HG02588 (cell line): ENCODE measurements around the gene TNMD.
"Not testable (repeated sequence)": the region's sequence is repeated elsewhere in the genome, so short reads cannot be mapped to it uniquely, and the experiment has no call there.

Experiments
- ATAC-seq: cut with Tn5 transposase; IDR thresholded peaks from one replicate; pipeline ENCODE4 v1.9.1; 2021; ENCODE audit warnings: mild to moderate bottlenecking, moderate library complexity; ENCODE audit not compliant: unreplicated experiment

The TNMD gene

GRCh38 chrX:100584611-100585010 is at the start of gene TNMD:
TSS of gene TNMD (plus strand) at chrX:100584936. CDS start at chrX:100585019, 83 bp downstream.
- ATAC-seq = no peak

DNA sequence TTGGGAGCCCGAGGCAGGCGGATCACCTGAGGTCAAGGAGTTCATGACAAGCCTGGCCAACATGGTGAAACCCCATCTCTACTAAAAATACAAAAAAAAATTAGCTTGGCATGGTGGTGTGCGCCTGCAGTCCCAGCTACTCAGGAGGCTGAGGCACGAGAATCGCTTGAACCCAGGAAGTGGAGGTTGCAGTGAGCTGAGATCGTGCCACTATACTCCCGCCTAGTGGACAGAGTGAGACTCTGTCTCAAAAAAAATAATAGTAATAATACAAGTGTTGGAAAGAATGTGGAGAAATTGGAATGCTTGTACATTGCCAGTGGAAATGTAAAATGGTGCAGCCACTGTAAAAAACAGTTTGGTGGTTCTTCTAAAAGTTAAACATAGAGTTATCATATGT is 19.2 kb upstream of the TNMD start:
- not testable (repeated sequence) for ATAC-seq

- no peak for ATAC-seq
Observed at GRCh38 chrX:100586747-100587146, 2.0 kb downstream of the TNMD start.

DNA sequence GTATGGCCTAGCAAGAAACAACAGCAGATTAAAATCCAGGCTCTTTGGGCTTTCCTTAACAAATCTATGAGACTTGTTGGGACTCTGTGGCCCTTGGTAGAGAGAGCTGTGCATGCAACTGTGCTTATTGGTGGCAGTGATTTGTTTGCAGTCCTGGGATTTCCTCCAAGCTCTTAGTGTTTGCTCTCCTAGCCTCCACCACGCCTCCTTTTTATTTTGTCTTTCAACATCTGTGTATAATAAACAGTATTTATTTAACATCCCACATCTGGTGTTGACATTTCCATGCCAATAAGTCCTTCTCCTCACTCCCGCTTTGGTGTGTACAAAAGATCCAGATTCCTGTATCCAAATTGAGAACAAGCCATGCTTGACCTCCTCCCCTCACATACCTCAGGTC is 3.1 kb downstream of the TNMD start:
- ATAC-seq = no peak

DNA sequence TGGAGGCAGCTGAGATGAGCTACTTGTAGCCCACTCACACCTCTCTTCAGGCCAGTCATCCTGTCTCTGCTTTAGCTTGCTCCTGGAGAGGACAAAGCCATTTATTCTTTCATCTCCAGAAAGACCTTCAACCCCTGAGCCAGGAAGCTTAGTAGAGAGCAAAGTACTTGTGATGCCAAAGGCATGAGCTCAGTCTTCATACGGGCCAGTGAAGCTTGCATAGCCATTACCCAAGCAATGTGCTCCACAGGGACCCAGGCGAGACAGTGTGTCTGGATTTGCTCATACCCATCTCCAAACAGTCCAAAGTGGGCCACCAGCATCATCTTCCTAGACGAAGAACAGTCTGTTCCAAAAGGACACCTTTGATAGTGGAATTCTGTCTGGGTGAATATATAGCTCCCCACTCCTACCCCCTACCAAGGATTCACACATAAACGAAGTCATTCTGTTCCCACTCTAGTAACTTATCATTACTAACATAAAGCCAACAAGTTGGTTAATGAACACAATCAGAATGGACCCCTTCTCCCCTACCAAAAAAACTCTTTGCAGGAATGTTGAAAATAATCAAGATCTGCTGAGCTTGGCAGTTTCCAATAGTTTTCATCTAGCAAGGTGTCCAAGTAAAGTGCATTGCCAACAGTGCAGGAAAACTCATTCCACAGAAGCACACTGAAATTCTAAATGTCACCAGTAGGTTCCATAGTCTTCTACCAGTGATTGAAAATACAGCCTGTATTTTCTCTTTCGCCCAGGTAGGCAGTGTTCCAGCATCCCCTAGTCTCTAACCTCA is 6.7 kb downstream of the TNMD start:
- no peak for ATAC-seq

GRCh38 chrX:100593126-100593525 is 8.4 kb downstream of the TNMD start:
- ATAC-seq = no peak

DNA sequence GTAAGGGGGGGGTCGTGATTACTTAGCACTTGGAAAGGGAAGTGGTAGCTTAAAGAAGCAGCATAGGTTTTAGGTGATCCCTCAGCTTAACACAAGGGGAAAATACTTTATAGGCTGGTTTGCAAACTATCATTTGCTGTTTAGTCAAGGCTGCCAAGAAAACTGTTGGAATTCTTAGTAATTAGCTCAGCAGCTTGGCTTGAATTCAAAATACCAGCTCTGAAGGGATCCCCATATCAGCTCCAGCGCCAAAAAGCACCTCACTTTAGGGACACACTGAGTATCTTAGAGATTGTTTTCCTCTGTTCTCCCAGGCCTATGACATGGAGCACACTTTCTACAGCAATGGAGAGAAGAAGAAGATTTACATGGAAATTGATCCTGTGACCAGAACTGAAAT is 8.8 kb downstream of the TNMD start:
- no peak for ATAC-seq

DNA sequence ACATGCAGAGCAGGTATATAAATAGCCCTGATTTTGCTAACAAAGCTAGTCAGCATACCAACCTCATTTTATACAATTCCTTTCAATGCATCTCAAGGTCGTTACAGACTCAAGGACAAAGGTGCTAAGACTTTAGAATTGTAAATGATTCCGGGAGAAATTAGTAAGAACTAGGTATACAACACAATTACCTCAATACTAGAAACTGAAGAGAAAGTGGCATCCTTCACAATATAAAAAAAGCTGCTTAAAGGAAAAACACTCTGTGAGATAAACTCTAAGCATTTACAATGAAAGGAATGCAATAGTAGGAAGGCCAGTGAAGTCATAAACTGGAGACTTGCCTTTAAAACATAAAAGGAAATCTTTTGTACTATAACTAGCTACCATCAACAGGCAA is 11.9 kb downstream of the TNMD start:
- ATAC-seq = no peak

- no peak for ATAC-seq
Observed at GRCh38 chrX:100599456-100599855, 14.7 kb downstream of the TNMD start.

GRCh38 chrX:100600340-100600739 is 15.6 kb downstream of the TNMD start:
- ATAC-seq = no peak

GRCh38 chrX:100600758-100601157 is 16.0 kb downstream of the TNMD start:
- no peak for ATAC-seq

DNA sequence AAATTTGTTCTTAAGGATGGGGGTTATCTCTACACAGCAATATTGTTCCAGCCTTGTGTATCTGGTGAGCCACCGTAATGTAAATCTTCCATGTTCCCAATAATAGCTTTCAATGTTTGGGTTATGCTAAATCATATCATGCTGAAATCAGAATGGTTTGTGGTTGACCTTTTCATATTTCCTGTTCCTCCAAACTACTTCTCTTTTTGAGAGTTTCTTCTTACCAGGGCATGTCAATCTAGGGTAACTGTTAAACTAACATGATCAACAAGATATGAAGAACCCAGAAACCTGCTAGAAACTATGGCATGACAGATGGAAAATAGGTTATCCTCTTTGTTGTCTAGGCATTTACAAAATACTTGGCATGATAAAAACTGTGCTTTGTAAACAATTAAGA is 22.0 kb downstream of the TNMD start:
- no peak for ATAC-seq

- ATAC-seq = no peak
Observed at GRCh38 chrX:100609591-100609990, 24.9 kb downstream of the TNMD start.

DNA sequence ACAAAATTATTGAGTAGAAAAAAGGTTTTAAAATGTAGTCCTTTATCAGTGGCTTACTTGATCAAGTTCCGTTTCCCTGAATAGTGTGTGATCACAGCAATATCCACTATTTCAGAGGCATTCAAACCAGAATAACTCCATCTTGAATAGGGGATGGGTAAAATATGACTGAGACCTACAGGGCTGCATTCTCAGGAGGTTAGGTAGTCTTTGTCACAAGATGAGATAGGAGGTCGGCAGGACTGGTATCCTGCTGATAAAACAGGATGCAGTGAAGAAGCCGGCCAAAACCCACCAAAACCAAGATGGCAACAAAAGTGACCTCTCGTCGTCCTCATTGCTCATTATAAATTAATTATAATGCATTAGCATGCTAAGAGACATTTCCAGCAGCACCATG is 27.2 kb downstream of the TNMD start:
- no peak for ATAC-seq

- peak; percentile 99 for ATAC-seq
Observed at GRCh38 chrX:100615005-100615404, 30.3 kb downstream of the TNMD start.

DNA sequence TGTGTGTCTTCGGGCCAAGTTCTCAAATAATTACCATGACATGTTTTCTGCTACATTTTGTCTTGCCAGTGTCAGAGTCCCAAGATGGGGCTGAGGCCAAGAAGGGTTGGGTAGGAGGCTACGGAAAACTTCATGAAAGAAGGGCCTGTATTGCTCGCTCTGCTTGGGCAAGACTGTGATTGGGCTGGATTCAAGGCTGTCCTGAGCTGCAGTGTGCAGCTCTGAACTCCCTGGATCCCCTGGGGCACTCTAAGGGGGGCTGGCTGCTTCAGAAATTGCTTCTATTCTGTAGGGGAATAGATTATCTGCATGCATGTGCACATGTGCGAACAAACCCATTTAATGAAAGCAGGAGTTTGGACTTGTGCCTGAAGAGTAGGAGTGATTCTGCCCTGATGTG is 38.3 kb downstream of the TNMD start:
- no peak for ATAC-seq

DNA sequence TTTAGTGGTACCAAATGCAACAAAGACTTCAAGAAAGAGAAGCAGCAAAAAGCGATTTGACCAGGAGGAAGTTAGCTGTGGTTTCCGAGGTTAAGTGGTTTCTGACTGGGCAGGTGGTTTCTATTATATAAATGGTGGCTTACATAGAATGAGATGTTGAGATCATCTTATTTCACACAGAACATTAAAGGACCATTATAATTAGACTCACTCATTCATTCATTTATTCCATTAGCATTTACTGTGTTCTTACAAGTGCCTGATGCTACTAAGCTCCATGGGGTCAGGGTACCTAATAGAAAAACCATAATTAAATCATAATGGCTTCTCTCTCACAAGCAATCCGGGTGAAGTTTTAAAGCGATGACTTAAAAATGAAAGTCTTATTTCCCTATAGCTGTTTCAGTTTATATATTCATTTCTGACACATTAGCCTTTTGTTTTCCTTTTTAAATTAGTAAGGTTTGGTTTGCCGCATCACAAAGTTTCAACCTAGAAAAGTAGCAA is 41.3 kb downstream of the TNMD start:
- ATAC-seq = peak; percentile 98

DNA sequence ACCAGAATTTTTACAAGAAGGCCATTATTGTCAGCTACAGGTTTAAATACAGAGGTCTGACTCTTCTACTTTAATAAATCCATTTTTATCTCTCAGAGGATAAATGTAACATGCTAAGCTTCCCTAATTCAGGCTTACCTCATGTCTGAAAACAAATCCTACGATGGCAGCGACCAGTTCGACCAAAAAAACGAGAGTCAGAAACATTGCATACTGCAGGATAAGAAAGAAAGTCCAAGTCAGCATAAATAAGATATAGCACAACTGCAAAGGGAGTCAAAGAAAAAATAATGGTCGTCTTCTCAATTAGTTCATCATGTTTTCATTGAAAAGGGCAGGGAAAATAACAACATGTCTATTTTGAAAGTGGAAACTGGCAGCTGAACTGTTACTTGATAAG is 50.3 kb downstream of the TNMD start:
- ATAC-seq = no peak

- ATAC-seq = no peak
Observed at GRCh38 chrX:100635989-100636320, 51.2 kb downstream of the TNMD start.

DNA sequence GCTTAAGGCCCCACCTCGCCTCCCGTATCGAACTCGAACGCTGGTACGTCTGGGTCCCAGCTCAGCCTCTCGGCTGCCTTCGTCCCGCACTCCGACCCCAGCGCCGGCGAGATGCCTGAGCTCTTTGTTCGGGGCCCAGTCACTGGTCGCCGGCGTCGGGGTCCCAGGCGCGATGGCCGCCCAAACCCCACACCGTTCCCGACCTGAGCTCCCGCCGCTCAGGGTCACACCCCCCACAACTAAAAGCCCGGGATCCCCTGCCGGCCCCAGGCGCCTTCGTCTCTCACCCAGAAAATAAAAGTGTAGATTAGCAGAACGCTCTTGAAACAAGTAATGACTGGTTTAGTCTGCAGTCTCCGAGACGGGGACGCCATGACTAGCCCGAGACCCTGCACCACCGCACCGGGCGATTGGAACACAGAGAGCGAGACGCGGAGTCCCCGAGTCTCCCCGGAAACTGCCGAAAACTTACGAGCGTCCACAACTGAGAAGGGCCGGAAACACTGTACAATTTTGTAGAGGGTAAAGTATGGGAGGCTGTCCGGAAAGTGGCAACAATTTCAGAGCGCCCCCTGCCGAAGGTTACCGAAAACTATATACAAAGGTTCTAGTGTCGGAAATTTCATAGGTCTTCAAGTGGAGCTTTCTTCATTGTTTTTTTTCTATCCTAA is 51.7 kb downstream of the TNMD start, which contains the start of gene TSPAN6:
Gene TSPAN6 (minus strand): TSS at position 486 of the 671 bp plus-strand sequence. CDS start 112 bp downstream, at position 374.
- ATAC-seq = no peak

GRCh38 chrX:100642290-100642689 is 57.6 kb downstream of the TNMD start:
- no peak for ATAC-seq

DNA sequence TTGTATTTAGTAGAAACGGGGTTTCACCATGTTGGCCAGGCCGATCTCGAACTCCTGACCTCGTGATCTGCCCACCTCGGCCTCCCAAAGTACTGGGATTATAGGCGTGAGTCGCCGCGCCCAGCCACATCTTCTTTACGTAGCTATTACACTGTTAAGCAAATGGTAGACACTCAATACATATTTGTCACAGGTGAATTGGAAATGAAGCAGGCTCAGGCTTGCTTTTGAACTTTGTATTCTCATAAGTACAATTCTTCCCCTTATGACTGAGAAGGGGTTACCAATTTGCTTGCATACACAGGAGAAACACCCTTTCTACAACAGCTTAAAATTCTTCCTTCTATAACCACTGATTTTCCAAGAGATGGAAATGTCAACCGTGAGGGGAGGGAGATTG is 58.5 kb downstream of the TNMD start:
- no peak for ATAC-seq
